ENCODE results near the gene NCKIPSD. TPM values are rescaled to one million over a fixed set of nuclear protein-coding genes. Genes with fewer than 3 reads are reported as not detected.
"Not testable (repeated sequence)": the region's sequence is repeated elsewhere in the genome, so short reads cannot be mapped to it uniquely, and the experiment has no call there.

Gene NCKIPSD
- total RNA-seq (10 to 100 TPM; 10.2 to 22.0 TPM), polyA plus RNA-seq (10 to 100 TPM in 1 of 2 donors, 1 to 10 TPM in 1; 9.0 to 13.0 TPM)
- long read RNA-seq, donor 1, partial matches to known transcripts: 0 of 2 reads
- long read RNA-seq, donor 1, other reads (novel, unspliced or antisense): 0 of 2 reads
- long read RNA-seq, donor 2, partial matches to known transcripts: 0 of 1 reads
- long read RNA-seq, donor 2, other reads (novel, unspliced or antisense): 0 of 1 reads
- long read RNA-seq, donor 3, partial matches to known transcripts: 0 of 1 reads
- long read RNA-seq, donor 3, other reads (novel, unspliced or antisense): 0 of 1 reads
- long read RNA-seq, donor 4, partial matches to known transcripts: 0 of 2 reads
- long read RNA-seq, donor 4, other reads (novel, unspliced or antisense): 0 of 2 reads
- long read RNA-seq, donor 5, partial matches to known transcripts: 0 of 4 reads
- long read RNA-seq, donor 5, other reads (novel, unspliced or antisense): 0 of 4 reads

GRCh38 chr3:48685603-48686511 is at the start of gene NCKIPSD:
NCKIPSD (minus strand) TSS chr3:48685915; CDS start chr3:48685807, 108 bp downstream.
- no peaks in the 10 kb centered on the region for H3K27me3 ChIP-seq (ENCODE audit: control insufficient read depth in 3 of 3, insufficient read depth in 3 of 3, low read length in 2 of 3)
- H3K4me3 ChIP-seq: peak within 1 kb of the TSS; percentile 91
- DNase-seq (peak; percentile 87 to 90 (median 90)), ATAC-seq (ENCODE audit: insufficient read depth, low FRiP score) (peak; percentile 98)
- peak within 1 kb of the TSS; percentile 80 to 95 for H3K27ac ChIP-seq (ENCODE audit: low read depth in 1 of 2, low read length in 1 of 2)
- TF ChIP-seq CTCF (IDR thresholded peaks at IDR 0.05; ENCODE audit: control extremely low read depth, extremely low read depth): peak; percentile 66
- WGBS, 2 donors: 0 to 1% methylated on average over 76 to 97 of the region's 97 CpGs
- H3K36me3 ChIP-seq (ENCODE audit: control insufficient read depth in 4 of 4, insufficient read depth in 4 of 4, low read length in 4 of 4): peaks cover 12 to 50% (median 42%) of the 10 kb centered on the region in 4 donors
- H3K9ac ChIP-seq (ENCODE audit: insufficient read depth in 1 of 2, low read length in 2 of 2): peak within 1 kb of the TSS; percentile 71 to 73
- no peaks in the 10 kb centered on the region for H3K9me3 ChIP-seq (ENCODE audit: control insufficient read depth in 4 of 4, insufficient read depth in 3 of 4, low read length in 3 of 4)
- H3K4me1 ChIP-seq (ENCODE audit: control insufficient read depth in 5 of 5, insufficient read depth in 5 of 5, low read length in 5 of 5): peaks cover 0 to 21% (median 17%) of the 10 kb centered on the region in 5 donors

GRCh38 chr3:48735075-48735767 is 49.5 kb upstream of the NCKIPSD start:
- WGBS, 2 donors: 50 to 60% methylated on average over 7 to 8 of the region's 8 CpGs
- not testable (repeated sequence) for H3K27ac ChIP-seq (ENCODE audit: low read depth in 1 of 2, low read length in 1 of 2); ATAC-seq (ENCODE audit: insufficient read depth, low FRiP score); H3K4me3 ChIP-seq; H3K9me3 ChIP-seq (ENCODE audit: control insufficient read depth in 4 of 4, insufficient read depth in 3 of 4, low read length in 3 of 4); H3K27me3 ChIP-seq (ENCODE audit: control insufficient read depth in 3 of 3, insufficient read depth in 3 of 3, low read length in 2 of 3); H3K36me3 ChIP-seq (ENCODE audit: control insufficient read depth in 4 of 4, insufficient read depth in 4 of 4, low read length in 4 of 4)
- H3K9ac ChIP-seq (ENCODE audit: insufficient read depth in 1 of 2, low read length in 2 of 2): peak overlapping the region in 1 of 2 donors; percentile 32
- H3K4me1 ChIP-seq (ENCODE audit: control insufficient read depth in 5 of 5, insufficient read depth in 5 of 5, low read length in 5 of 5): peaks cover 0 to 34% (median 17%) of the 10 kb centered on the region in 5 donors
- peak; percentile 26 to 59 (median 54) for DNase-seq

GRCh38 chr3:48734541-48734940 is 48.8 kb upstream of the NCKIPSD start:
- peaks cover 0 to 27% (median 11%) of the 10 kb centered on the region in 5 donors for H3K4me1 ChIP-seq (ENCODE audit: control insufficient read depth in 5 of 5, insufficient read depth in 5 of 5, low read length in 5 of 5)
- DNase-seq; H3K4me3 ChIP-seq; H3K27ac ChIP-seq (ENCODE audit: low read depth in 1 of 2, low read length in 1 of 2); H3K9me3 ChIP-seq (ENCODE audit: control insufficient read depth in 4 of 4, insufficient read depth in 3 of 4, low read length in 3 of 4); H3K36me3 ChIP-seq (ENCODE audit: control insufficient read depth in 4 of 4, insufficient read depth in 4 of 4, low read length in 4 of 4); H3K9ac ChIP-seq (ENCODE audit: insufficient read depth in 1 of 2, low read length in 2 of 2); H3K27me3 ChIP-seq (ENCODE audit: control insufficient read depth in 3 of 3, insufficient read depth in 3 of 3, low read length in 2 of 3); ATAC-seq (ENCODE audit: insufficient read depth, low FRiP score): not testable (repeated sequence)
- WGBS, 2 donors: 89 to 90% methylated on average over 7 to 16 of the region's 25 CpGs

GRCh38 chr3:48733752-48734518 is 48.2 kb upstream of the NCKIPSD start:
- WGBS, 2 donors: 93 to 94% methylated on average over 21 to 52 of the region's 53 CpGs
- H3K4me1 ChIP-seq (ENCODE audit: control insufficient read depth in 5 of 5, insufficient read depth in 5 of 5, low read length in 5 of 5): peaks cover 0 to 21% (median 5%) of the 10 kb centered on the region in 5 donors
- H3K9ac ChIP-seq (ENCODE audit: insufficient read depth in 1 of 2, low read length in 2 of 2); H3K27me3 ChIP-seq (ENCODE audit: control insufficient read depth in 3 of 3, insufficient read depth in 3 of 3, low read length in 2 of 3); H3K4me3 ChIP-seq; H3K36me3 ChIP-seq (ENCODE audit: control insufficient read depth in 4 of 4, insufficient read depth in 4 of 4, low read length in 4 of 4); H3K9me3 ChIP-seq (ENCODE audit: control insufficient read depth in 4 of 4, insufficient read depth in 3 of 4, low read length in 3 of 4); ATAC-seq (ENCODE audit: insufficient read depth, low FRiP score); H3K27ac ChIP-seq (ENCODE audit: low read depth in 1 of 2, low read length in 1 of 2); DNase-seq: not testable (repeated sequence)
